HepG2 (cell line): ENCODE data around the gene AGGF1. TPM values are rescaled to one million over a fixed set of nuclear protein-coding genes. Genes with fewer than 3 reads are reported as not detected.

Experiments
- ARID5B ChIP-seq: IDR thresholded peaks from 2 replicates; pipeline ENCODE4 v1.4.0; 2020; ENCODE audit warnings: mild to moderate bottlenecking, missing genetic modification reagents
- CBX5 ChIP-seq: sonication (generic); formaldehyde crosslinking; IDR thresholded peaks from 2 replicates; pipeline ENCODE4 v1.4.0; 2020; ENCODE audit warnings: missing genetic modification reagents, borderline replicate concordance
- HMGXB3 ChIP-seq: sonication (generic); formaldehyde crosslinking; IDR thresholded peaks from 2 replicates; pipeline ENCODE4 v1.4.0; 2020; ENCODE audit warnings: missing genetic modification reagents, borderline replicate concordance
- NFKBIZ ChIP-seq: IDR thresholded peaks from 2 replicates; pipeline ENCODE4 v1.6.1; 2018; ENCODE audit warnings: missing genetic modification reagents, missing compliant biosample characterization
- RBFOX2 ChIP-seq: fragments of 200-400 bp; formaldehyde crosslinking; IDR thresholded peaks from 2 replicates; pipeline ENCODE4 v1.6.1; 2017; ENCODE audit warnings: low read depth, mild to moderate bottlenecking, low read length
- SALL2 ChIP-seq: sonication (generic); formaldehyde crosslinking; IDR thresholded peaks from 2 replicates; pipeline ENCODE4 v1.8.1; 2023; ENCODE audit warnings: mild to moderate bottlenecking, missing genetic modification reagents, inconsistent platforms
- TEAD2 ChIP-seq: sonication (generic); formaldehyde crosslinking; IDR thresholded peaks from 2 replicates; pipeline ENCODE4 v1.9.0; 2021; ENCODE audit warnings: missing genetic modification reagents
- ZNF318 ChIP-seq: sonication (generic); formaldehyde crosslinking; IDR thresholded peaks from 2 replicates; pipeline ENCODE4 v1.4.0; 2020; ENCODE audit warnings: mild to moderate bottlenecking, missing genetic modification reagents
- ZNF552 ChIP-seq: sonication (generic); formaldehyde crosslinking; IDR thresholded peaks from 2 replicates; pipeline ENCODE4 v1.9.0; 2022; ENCODE audit warnings: missing genetic modification reagents, mild to moderate bottlenecking, borderline replicate concordance
- ZNF614 ChIP-seq: IDR thresholded peaks from 2 replicates; pipeline ENCODE4 v1.6.1; 2018; ENCODE audit warnings: missing biosample characterization, missing genetic modification reagents, inconsistent platforms, borderline replicate concordance
- polyA plus RNA-seq, 8 experiments: library from polyadenylated mRNA; depleted of rRNA in 3 of 8; stranded (reverse) in 7 of 8; unstranded in 1 of 8; fragments of >200 nt; fragmentation: Illumina TruSeq in 4 of 8; extraction: Trizol in 4 of 8; gene quantifications; 2 replicates each; pipeline versions ENCODE4 v1.2.1 to v1.2.3, GENCODE V29; 2011 to 2016; ENCODE audit warnings: low read depth in 4 of 8, missing spikeins in 1 of 8, mixed read lengths in 1 of 8; ENCODE audit not compliant: insufficient read depth in 1 of 8
- total RNA-seq, 5 experiments: library from RNA; depleted of rRNA; stranded (reverse); fragments of >200 nt; fragmentation: Illumina TruSeq; extraction: Trizol; gene quantifications; 2 replicates each; pipeline ENCODE4 v1.2.3, GENCODE V29; 2016; ENCODE audit warnings: low read depth in 1 of 5

Gene AGGF1
- total and polyA plus RNA-seq, 2 of the 13 experiments (the other 11 are each of a cell fraction or from before 2014, with no cell fraction given) = 12.9 to 15.5 TPM

- TF ChIP-seq ARID5B (peak; percentile 59; the same call in 1 of the 2 replicates), RBFOX2 (peak; percentile 85), NFKBIZ (CRISPR knock-in tag) (0 out of 2 replicates have a peak, but pooled peaks have one; percentile 23), SALL2 (peak; percentile 91), ZNF552 (0 out of 2 replicates have a peak, but pooled peaks have one; percentile 8), TEAD2 (CRISPR knock-in tag) (no peak), ZNF318 (CRISPR knock-in tag) (peak; percentile 62; the same call in 1 of the 2 replicates), CBX5 (CRISPR knock-in tag) (peak; percentile 77; the same call in 1 of the 2 replicates), HMGXB3 (peak; percentile 86), ZNF614 (CRISPR knock-in tag) (no peak; the same call in 1 of the 2 replicates)
Measured at GRCh38 chr5:77030097-77031071, at the start of gene AGGF1 (continued).
